ENCODE measurements around the gene KMT5B. TPM values are rescaled to one million over a fixed set of nuclear protein-coding genes. Genes with fewer than 3 reads are reported as not detected.

The KMT5B gene
- 27.4 and 31.6 TPM in 2 replicates for total RNA-seq

GRCh38 chr11:68213135-68213515 lies at the start of gene KMT5B:
TSS of gene KMT5B (minus strand) at chr11:68213296. CDS start at chr11:68190076, 23,220 bp downstream.

GRCh38 chr11:68121067-68121899 lies 91.8 kb downstream of the KMT5B start, which contains the start of gene CHKA:
TSS of gene CHKA (minus strand) at chr11:68121388. CDS start at chr11:68121177, 211 bp downstream.

Other genes with a start within 250 kb of the KMT5B start
- 27.3 and 31.4 TPM in 2 replicates for gene UNC93B1, start 209.2 kb downstream of the KMT5B start, total RNA-seq
- gene ALDH3B1, start 203.0 kb downstream of the KMT5B start, total RNA-seq, result 50.2 and 50.5 TPM in 2 replicates
- 31.1 and 43.6 TPM in 2 replicates for gene NDUFS8, start 182.6 kb downstream of the KMT5B start, total RNA-seq
- 52.4 and 67.7 TPM in 2 replicates for gene TCIRG1, start 174.3 kb downstream of the KMT5B start, total RNA-seq
- 14.8 and 23.9 TPM in 2 replicates for gene CHKA, start 91.9 kb downstream of the KMT5B start, total RNA-seq
- gene C11orf24, start 58.7 kb upstream of the KMT5B start, total RNA-seq, result 40.4 and 47.4 TPM in 2 replicates
- 20.0 and 21.6 TPM in 2 replicates for gene LRP5, start 99.3 kb upstream of the KMT5B start, total RNA-seq
- gene PPP6R3, start 247.5 kb upstream of the KMT5B start, total RNA-seq, result 135 and 147 TPM in 2 replicates

All from articular chondrocyte of knee joint (primary cell).